ENCODE data around the gene MCHR2. TPM values are rescaled to one million over a fixed set of nuclear protein-coding genes. Genes with fewer than 3 reads are reported as not detected.

Gene MCHR2, protein sequence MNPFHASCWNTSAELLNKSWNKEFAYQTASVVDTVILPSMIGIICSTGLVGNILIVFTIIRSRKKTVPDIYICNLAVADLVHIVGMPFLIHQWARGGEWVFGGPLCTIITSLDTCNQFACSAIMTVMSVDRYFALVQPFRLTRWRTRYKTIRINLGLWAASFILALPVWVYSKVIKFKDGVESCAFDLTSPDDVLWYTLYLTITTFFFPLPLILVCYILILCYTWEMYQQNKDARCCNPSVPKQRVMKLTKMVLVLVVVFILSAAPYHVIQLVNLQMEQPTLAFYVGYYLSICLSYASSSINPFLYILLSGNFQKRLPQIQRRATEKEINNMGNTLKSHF
- 1.6 TPM for total RNA-seq

DNA sequence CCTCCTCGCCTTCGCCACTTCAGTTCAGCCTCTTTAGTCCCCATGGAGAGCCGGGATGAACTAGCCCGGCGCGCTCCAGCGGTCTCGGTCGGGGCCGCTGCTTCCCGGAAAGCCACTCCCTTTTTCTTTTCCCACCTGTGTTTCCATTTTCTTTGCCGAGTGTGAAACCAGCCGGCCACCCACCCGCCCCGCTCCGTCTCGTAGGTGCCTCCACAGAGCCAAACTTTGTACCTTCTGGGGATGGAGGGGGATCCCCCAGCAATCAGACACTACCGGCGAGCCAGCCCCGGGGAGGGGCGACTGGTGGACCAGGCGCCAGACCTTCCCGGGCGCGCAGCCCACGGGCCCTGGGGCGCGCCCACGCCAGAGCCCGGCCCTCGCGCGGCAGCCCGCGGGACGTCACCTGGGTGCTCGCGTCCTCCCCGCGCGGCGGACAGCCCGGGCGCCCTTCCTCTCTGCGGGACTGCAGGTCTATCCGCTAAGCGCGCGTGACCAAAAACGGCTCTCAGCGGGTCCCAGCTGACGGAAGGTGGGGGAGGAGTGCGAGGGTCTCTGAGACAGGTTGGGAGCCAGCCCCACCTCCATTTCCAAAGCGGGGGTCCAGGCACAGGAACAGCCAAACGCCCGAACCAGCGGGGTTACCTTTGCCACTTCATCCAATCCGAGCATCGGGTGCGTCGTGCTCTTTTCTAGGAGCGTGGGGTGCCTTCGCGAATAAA lies at the start of gene MCHR2:
MCHR2 (minus strand) TSS at position 691 of the 719 bp plus-strand sequence. CDS start 38,076 bp downstream, outside the sequence.

